Measurements from ENCODE around the gene C22orf23. TPM values are rescaled to one million over a fixed set of nuclear protein-coding genes. Genes with fewer than 3 reads are reported as not detected.

C22orf23 gene
- total and polyA plus RNA-seq, 9 of the 15 experiments (the other 6 are each of a cell fraction or from before 2014, with no cell fraction given): 0.25 to 1.0 (median 0.53) TPM

DNA sequence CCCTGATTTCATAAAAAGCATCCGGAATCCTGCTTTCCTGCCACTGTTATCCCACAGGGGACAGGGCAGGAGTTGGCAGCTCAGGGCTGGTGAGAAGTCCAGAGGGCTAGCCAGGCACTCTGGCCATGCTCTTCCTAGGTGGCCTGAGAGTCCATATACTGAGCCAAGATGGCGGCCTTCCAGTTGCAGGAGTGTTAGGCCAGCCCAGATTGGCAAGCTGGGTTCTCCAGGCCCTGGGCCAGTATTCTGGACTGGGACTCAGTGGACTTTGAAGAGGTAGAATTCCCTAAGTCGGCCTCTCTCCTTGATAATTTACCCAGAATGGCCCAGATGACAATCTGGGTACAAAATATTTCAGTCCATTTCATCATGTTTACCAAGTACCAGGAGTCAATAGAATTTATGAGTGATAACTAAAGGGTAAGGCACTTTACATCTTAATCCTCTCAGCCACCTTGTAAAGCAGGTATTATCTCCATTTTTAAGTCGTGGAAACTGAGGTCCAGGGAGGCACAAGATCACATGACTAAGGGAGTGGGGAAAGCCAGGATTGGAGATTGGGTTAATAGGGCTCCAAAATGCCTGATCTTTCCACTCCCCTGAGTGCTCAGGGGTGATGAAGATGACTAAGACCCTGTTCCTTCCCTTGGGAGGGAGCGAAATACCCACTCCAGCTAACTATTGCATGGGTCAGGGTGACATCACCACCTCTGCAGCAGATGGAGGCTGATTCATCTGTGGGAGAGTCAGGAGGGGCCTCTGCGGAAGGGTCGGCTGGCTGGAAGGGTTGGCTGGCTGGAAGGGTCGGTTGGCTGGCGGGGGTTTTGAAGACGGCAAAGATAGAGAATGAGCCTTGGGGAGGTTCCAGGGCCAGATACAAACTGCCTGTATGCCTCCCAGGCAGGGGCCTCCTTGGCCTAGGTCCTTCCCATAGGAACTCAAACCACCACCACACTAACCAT, 48.5 kb downstream of the C22orf23 start (continued):
- no peak for TF ChIP-seq MCM7 (IDR thresholded peaks at IDR 0.05)
- no peak for TF ChIP-seq PTRF (tag; IDR thresholded peaks at IDR 0.05)
- no peak for TF ChIP-seq ZBTB9 (CRISPR knock-in tag; IDR thresholded peaks at IDR 0.05)
- TF ChIP-seq HDAC1 (IDR thresholded peaks at IDR 0.05): no peak
- TF ChIP-seq PATZ1 (CRISPR knock-in tag; IDR thresholded peaks at IDR 0.05; ENCODE audit: borderline replicate concordance): no peak
- no peak for TF ChIP-seq RFX1 (IDR thresholded peaks at IDR 0.05)
- TF ChIP-seq ARID1B (IDR thresholded peaks at IDR 0.05): peak; percentile 70
- peak; percentile 72; the same call in 1 of the 2 replicates for TF ChIP-seq ZEB2 (IDR thresholded peaks at IDR 0.05)
- no peak for TF ChIP-seq ZNF184 (CRISPR knock-in tag; IDR thresholded peaks at IDR 0.05)
- TF ChIP-seq, protein P1, sequence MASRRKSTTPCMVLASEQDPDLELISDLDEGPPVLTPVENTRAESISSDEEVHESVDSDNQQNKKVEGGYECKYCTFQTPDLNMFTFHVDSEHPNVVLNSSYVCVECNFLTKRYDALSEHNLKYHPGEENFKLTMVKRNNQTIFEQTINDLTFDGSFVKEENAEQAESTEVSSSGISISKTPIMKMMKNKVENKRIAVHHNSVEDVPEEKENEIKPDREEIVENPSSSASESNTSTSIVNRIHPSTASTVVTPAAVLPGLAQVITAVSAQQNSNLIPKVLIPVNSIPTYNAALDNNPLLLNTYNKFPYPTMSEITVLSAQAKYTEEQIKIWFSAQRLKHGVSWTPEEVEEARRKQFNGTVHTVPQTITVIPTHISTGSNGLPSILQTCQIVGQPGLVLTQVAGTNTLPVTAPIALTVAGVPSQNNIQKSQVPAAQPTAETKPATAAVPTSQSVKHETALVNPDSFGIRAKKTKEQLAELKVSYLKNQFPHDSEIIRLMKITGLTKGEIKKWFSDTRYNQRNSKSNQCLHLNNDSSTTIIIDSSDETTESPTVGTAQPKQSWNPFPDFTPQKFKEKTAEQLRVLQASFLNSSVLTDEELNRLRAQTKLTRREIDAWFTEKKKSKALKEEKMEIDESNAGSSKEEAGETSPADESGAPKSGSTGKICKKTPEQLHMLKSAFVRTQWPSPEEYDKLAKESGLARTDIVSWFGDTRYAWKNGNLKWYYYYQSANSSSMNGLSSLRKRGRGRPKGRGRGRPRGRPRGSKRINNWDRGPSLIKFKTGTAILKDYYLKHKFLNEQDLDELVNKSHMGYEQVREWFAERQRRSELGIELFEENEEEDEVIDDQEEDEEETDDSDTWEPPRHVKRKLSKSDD (conservative IDR thresholded peaks at IDR 0.05; ENCODE audit: low read length): no peak
- peak; percentile 49; the same call in 1 of the 2 replicates for TF ChIP-seq C11orf30 (IDR thresholded peaks at IDR 0.05; ENCODE audit: low read depth)
- TF ChIP-seq TRIM24 (IDR thresholded peaks at IDR 0.05): peak; percentile 57 to 72; a peak in 2 of 4 replicates
- TF ChIP-seq ZBED1 (IDR thresholded peaks at IDR 0.05): no peak
- no peak for TF ChIP-seq ZNF707 (CRISPR knock-in tag; conservative IDR thresholded peaks at IDR 0.05)
- no peak for TF ChIP-seq ZNF146 (CRISPR knock-in tag; IDR thresholded peaks at IDR 0.05; ENCODE audit: unreplicated experiment)
- peak; percentile 60; the same call in 1 of the 2 replicates for TF ChIP-seq ZKSCAN8 (CRISPR knock-in tag; IDR thresholded peaks at IDR 0.05)
- TF ChIP-seq NR4A1 (CRISPR knock-in tag; IDR thresholded peaks at IDR 0.05): no peak
- TF ChIP-seq NR4A1 (tag; IDR thresholded peaks at IDR 0.05): no peak
- TF ChIP-seq USF2 (CRISPR knock-in tag; IDR thresholded peaks at IDR 0.05): peak; percentile 36
- TF ChIP-seq NELFE (IDR thresholded peaks at IDR 0.05; ENCODE audit: insufficient read depth, insufficient read length): no peak
- TF ChIP-seq KAT2B (IDR thresholded peaks at IDR 0.05; ENCODE audit: low read depth, low read length): no peak
- no peak for TF ChIP-seq U2AF2 (optimal IDR thresholded peaks at IDR 0.05; ENCODE audit: low read depth, low read length)
- no peak for TF ChIP-seq ADNP (tag; IDR thresholded peaks at IDR 0.05)

All from K562 (cell line).